ENCODE results near the gene TM4SF4.

GRCh38 chr3:149474250-149474817, at the start of gene TM4SF4:
- TF ChIP-seq CTCF (IDR thresholded peaks at IDR 0.05; ENCODE audit: insufficient read depth, low read depth, low read length) (no peak), EZH2 (IDR thresholded peaks at IDR 0.05; ENCODE audit: insufficient read depth, low read length) (no peak)

All from astrocyte (in vitro differentiated cells and primary cell).